GM20000 (cell line): ENCODE data around the gene MKRN2OS.

Experiments used
- DNase-seq: peaks from one replicate; pipeline ENCODE4 v3.0.0; 2012; ENCODE audit warnings: low spot score
- CTCF ChIP-seq: IDR thresholded peaks from 2 replicates; pipeline ENCODE4 v1.5.1; 2012; ENCODE audit warnings: mild to moderate bottlenecking, control low read depth; ENCODE audit errors: extremely low read depth, missing control alignments

The MKRN2OS gene

GRCh38 chr3:12536423-12536822 lies 8.9 kb downstream of the MKRN2OS start:
- DNase-seq: no peak
- TF ChIP-seq CTCF: no peak

- TF ChIP-seq CTCF: no peak
- DNase-seq: no peak
Observed at GRCh38 chr3:12532182-12532581, 13.1 kb downstream of the MKRN2OS start.

GRCh38 chr3:12527757-12528143 lies 17.5 kb downstream of the MKRN2OS start:
- DNase-seq: no peak
- no peak for TF ChIP-seq CTCF

- DNase-seq: no peak
- TF ChIP-seq CTCF: no peak
Observed at GRCh38 chr3:12522721-12523120, 22.6 kb downstream of the MKRN2OS start.

- DNase-seq: no peak
- TF ChIP-seq CTCF: no peak
Observed at GRCh38 chr3:12521010-12521409, 24.3 kb downstream of the MKRN2OS start.

GRCh38 chr3:12518261-12519028 lies 26.9 kb downstream of the MKRN2OS start:
- DNase-seq: no peak
- TF ChIP-seq CTCF: no peak

GRCh38 chr3:12516873-12517272 lies 28.4 kb downstream of the MKRN2OS start:
- TF ChIP-seq CTCF: no peak

More at GRCh38 chr3:12516873-12517272, 28.4 kb downstream of the MKRN2OS start:
- DNase-seq: no peak
